ENCODE measurements around the gene SLC25A11. TPM values are rescaled to one million over a fixed set of nuclear protein-coding genes. Genes with fewer than 3 reads are reported as not detected.

The SLC25A11 gene
- total and polyA plus RNA-seq, 2 donors (not counting 1 experiment from before 2014, with no cell fraction given): 29.2 to 59.3 TPM

DNA sequence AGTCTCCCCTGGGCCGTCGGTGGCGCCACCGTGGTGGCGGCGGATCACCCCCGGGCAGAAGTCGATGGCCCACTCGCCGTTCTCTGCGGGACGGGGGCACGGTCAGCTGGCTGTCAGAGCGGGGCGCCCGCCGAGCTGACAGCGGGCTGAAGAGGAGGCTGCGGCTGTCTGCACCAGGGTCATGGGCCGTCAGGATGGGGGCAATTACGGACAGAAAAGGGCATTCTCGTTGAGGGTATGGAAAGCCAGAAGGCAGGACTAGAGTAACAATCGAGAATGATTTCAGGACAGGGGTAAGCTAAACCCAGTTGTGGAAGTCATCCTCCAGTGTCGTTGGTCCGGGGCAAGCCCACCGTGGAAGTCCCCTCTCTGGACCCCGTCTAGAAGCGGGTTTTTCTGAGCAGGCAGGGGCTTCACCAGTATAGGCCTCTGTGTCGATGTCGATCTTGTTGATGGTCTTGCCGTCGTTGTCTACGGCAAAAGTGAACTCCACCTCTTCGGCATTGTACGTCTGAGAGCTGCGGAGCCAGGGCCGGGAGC is 38.7 kb downstream of the SLC25A11 start:
- H3K4me2 ChIP-seq (ENCODE audit: extremely low read depth, insufficient read depth, low read length): no peak overlapping the region

DNA sequence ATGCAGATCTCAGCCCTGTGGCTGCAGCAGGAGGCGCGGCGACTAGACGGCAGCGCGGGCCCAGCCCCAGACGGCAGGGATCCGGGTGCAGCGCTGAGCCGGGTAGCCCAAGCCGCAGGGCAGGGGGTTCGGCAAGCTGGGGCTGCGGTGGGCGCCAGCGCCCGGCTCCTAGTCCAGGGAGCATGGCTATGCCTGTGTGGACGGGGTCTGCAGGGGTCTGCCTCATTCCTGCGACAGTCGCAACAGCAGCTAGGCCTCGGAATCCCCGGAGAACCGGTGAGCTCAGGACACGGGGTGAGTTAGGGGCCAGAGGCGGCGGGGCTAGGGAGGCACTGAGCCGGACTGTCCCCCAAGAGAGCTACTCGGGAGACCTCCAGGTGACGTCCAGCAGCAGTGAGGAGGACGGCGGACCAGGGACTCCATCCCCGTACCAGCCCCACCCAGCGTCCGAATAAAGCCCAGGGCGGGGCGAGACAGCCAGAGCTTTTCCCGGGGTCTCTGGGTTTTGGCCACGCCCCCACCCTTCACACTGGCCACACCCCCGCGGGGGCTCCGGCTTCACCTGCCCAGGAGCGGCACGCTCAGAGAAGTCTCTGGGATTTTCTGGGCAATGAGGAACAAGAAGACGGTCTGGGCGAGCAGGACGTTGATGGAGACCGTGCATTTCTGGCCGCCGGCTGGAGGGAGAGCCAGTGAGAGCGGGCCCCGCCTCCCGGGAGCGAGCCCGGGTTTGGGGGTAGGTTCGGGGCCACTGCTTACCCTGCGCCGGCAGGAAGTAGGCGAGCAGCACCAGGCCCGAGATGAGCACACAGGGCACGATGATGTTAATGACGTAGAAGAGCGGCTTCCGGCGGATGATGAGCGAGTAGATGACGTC is 39.4 kb downstream of the SLC25A11 start:
- Histone ChIP-seq H3K36me3 (ENCODE audit: control insufficient read depth, insufficient read depth, low read length) (peaks cover 11% of the 10 kb centered on the region), H3K4me2 (ENCODE audit: extremely low read depth, insufficient read depth, low read length) (no peak overlapping the region), H3K4me3 (replicated peaks in 1 of 4; ENCODE audit: control extremely low read depth in 1 of 4, insufficient read depth in 1 of 4, low read depth in 3 of 4, low read length in 4 of 4) (no peak overlapping the region), H3K9me3 (ENCODE audit: control insufficient read depth, insufficient read depth, low read depth, low read length) (no peaks in the 10 kb centered on the region), H3K27ac (ENCODE audit: insufficient read depth, low read length) (no peak overlapping the region), H3K4me1 (ENCODE audit: control insufficient read depth, extremely low read depth, insufficient read depth, low read length) (peaks cover 4% of the 10 kb centered on the region), H2AFZ (ENCODE audit: low read length) (no peak overlapping the region), H3K9ac (ENCODE audit: insufficient read depth, low read length) (no peak overlapping the region), H3K79me2 (ENCODE audit: control insufficient read depth, insufficient read depth, low read length) (no peaks in the 10 kb centered on the region), H4K20me1 (ENCODE audit: control insufficient read depth, extremely low read depth, insufficient read depth, low read length) (no peaks in the 10 kb centered on the region), H3K27me3 (ENCODE audit: control insufficient read depth, insufficient read depth, low read length) (no peaks in the 10 kb centered on the region)
- no peak for TF ChIP-seq EZH2 (IDR thresholded peaks at IDR 0.05; ENCODE audit: low read length, missing control alignments)
- TF ChIP-seq, protein P1, sequence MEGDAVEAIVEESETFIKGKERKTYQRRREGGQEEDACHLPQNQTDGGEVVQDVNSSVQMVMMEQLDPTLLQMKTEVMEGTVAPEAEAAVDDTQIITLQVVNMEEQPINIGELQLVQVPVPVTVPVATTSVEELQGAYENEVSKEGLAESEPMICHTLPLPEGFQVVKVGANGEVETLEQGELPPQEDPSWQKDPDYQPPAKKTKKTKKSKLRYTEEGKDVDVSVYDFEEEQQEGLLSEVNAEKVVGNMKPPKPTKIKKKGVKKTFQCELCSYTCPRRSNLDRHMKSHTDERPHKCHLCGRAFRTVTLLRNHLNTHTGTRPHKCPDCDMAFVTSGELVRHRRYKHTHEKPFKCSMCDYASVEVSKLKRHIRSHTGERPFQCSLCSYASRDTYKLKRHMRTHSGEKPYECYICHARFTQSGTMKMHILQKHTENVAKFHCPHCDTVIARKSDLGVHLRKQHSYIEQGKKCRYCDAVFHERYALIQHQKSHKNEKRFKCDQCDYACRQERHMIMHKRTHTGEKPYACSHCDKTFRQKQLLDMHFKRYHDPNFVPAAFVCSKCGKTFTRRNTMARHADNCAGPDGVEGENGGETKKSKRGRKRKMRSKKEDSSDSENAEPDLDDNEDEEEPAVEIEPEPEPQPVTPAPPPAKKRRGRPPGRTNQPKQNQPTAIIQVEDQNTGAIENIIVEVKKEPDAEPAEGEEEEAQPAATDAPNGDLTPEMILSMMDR (conservative IDR thresholded peaks at IDR 0.05 in 1 of 2, IDR thresholded peaks at IDR 0.05 in 1 of 2; ENCODE audit: low read depth in 1 of 2, low read length in 2 of 2): no peak
- peak in 1 of 2 donors; percentile 21 for DNase-seq (ENCODE audit: low read depth in 2 of 2)

More for the DNA sequence above, 38.7 kb downstream of the SLC25A11 start:
- Histone ChIP-seq H3K27me3 (ENCODE audit: control insufficient read depth, insufficient read depth, low read length) (peaks cover 2% of the 10 kb centered on the region), H3K9me3 (ENCODE audit: control insufficient read depth, insufficient read depth, low read depth, low read length) (no peaks in the 10 kb centered on the region), H3K79me2 (ENCODE audit: control insufficient read depth, insufficient read depth, low read length) (no peaks in the 10 kb centered on the region), H4K20me1 (ENCODE audit: control insufficient read depth, extremely low read depth, insufficient read depth, low read length) (no peaks in the 10 kb centered on the region), H2AFZ (ENCODE audit: low read length) (no peak overlapping the region), H3K27ac (ENCODE audit: insufficient read depth, low read length) (no peak overlapping the region), H3K4me3 (replicated peaks in 1 of 4; ENCODE audit: control extremely low read depth in 1 of 4, insufficient read depth in 1 of 4, low read depth in 3 of 4, low read length in 4 of 4) (no peak overlapping the region), H3K36me3 (ENCODE audit: control insufficient read depth, insufficient read depth, low read length) (peaks cover 9% of the 10 kb centered on the region), H3K9ac (ENCODE audit: insufficient read depth, low read length) (no peak overlapping the region), H3K4me1 (ENCODE audit: control insufficient read depth, extremely low read depth, insufficient read depth, low read length) (peaks cover 4% of the 10 kb centered on the region)
- TF ChIP-seq, protein P1 (conservative IDR thresholded peaks at IDR 0.05 in 1 of 2, IDR thresholded peaks at IDR 0.05 in 1 of 2; ENCODE audit: low read depth in 1 of 2, low read length in 2 of 2): no peak
- TF ChIP-seq EZH2 (IDR thresholded peaks at IDR 0.05; ENCODE audit: low read length, missing control alignments): no peak
- no peak for DNase-seq (ENCODE audit: low read depth in 2 of 2)

Data from fibroblast of lung (primary cell).